Panc1 (cell line): ENCODE results near the gene TUBA3C. TPM values are rescaled to one million over a fixed set of nuclear protein-coding genes. Genes with fewer than 3 reads are reported as not detected.

ENCODE experiments used
- ATAC-seq: fragments of 200-7000 bp; cut with Tn5 transposase; 2 replicates; pipeline ENCODE4 v1.9.1; 2020; ENCODE audit warnings: mild to moderate bottlenecking, moderate library complexity
- BruUV-seq: library from RNA; stranded (reverse); fragments of 400-500 nt; replicated peaks from 2 replicates; lab custom pipeline; 2021; lab: Mats Ljungman, UMichigan
- CTCF ChIA-PET: fragments of 300-600 bp; sonication (Branson Sonifier 250); formaldehyde crosslinking; loops from one replicate; lab custom pipeline; 2022; ENCODE audit warnings: antibody characterized with exemption; lab: Charles Lee
- POLR2A ChIA-PET: fragments of 300-600 bp; sonication (Branson Sonifier 250); formaldehyde crosslinking; loops from one replicate; lab custom pipeline; 2022; ENCODE audit warnings: antibody characterized with exemption; lab: Charles Lee
- DNase-seq: peaks from one replicate; pipeline ENCODE4 v3.0.0-alpha.2; 2010; ENCODE audit warnings: low read depth, low spot score
- H3K27ac ChIP-seq: 2 replicates; pipeline ENCODE4 v1.5.1; 2011; ENCODE audit warnings: mild to moderate bottlenecking, low read length, inconsistent platforms
- H3K27me3 ChIP-seq: fragments of 200-500 bp; sonication (Bioruptor generic); 2 replicates; pipeline ENCODE4 v1.6.0; 2014; ENCODE audit warnings: low read length, inconsistent platforms; ENCODE audit not compliant: control insufficient read depth, insufficient read depth
- H3K36me3 ChIP-seq: fragments of 200-500 bp; sonication (Bioruptor generic); 2 replicates; pipeline ENCODE4 v1.5.1; 2014; ENCODE audit warnings: inconsistent platforms, mild to moderate bottlenecking, low read length, moderate library complexity; ENCODE audit not compliant: control insufficient read depth, insufficient read depth
- H3K4me1 ChIP-seq: 2 replicates; pipeline ENCODE4 v1.5.1; 2011; ENCODE audit warnings: inconsistent platforms, mild to moderate bottlenecking, low read length, moderate library complexity; ENCODE audit not compliant: control insufficient read depth, insufficient read depth
- H3K4me3 ChIP-seq, 2 experiments: 2 replicates each; pipeline ENCODE4 v1.5.1; 2011 to 2012; ENCODE audit warnings: low read depth in 2 of 2, low read length in 2 of 2, mild to moderate bottlenecking in 2 of 2, inconsistent platforms in 1 of 2, moderate library complexity in 1 of 2
- H3K9me3 ChIP-seq: fragments of 200-500 bp; sonication (Bioruptor generic); 2 replicates; pipeline ENCODE4 v1.5.1; 2014; ENCODE audit warnings: low read depth, mild to moderate bottlenecking, inconsistent platforms, low read length, moderate library complexity; ENCODE audit not compliant: control insufficient read depth, insufficient read depth
- POLR2AphosphoS5 ChIP-seq: IDR thresholded peaks from 2 replicates; pipeline ENCODE4 v1.6.1; 2012; ENCODE audit warnings: mild to moderate bottlenecking, low read depth, low read length, moderate library complexity
- SIN3A ChIP-seq: IDR thresholded peaks from 2 replicates; pipeline ENCODE4 v1.6.1; 2012; ENCODE audit warnings: low read depth, mild to moderate bottlenecking, low read length, moderate library complexity, borderline replicate concordance; ENCODE audit not compliant: insufficient read depth
- TCF7L2 ChIP-seq: IDR thresholded peaks from 2 replicates; pipeline ENCODE4 v1.6.1; 2011; ENCODE audit warnings: mild to moderate bottlenecking, low read depth, low read length, inconsistent platforms
- in situ Hi-C: cut with HindIII; loops from 2 replicates; pipeline ENCODE4 v1.10.0; 2016; ENCODE audit warnings: low sequenced_read_pairs, low pct_unique_long_range_greater_than_20kb
- intact Hi-C: fragments of 100-400 bp; cut with micrococcal nuclease; formaldehyde crosslinking; loops from one replicate; pipeline ENCODE4 v1.10.0; 2022; ENCODE audit not compliant: unreplicated experiment
- total RNA-seq: library from RNA; stranded (reverse); gene quantifications from one replicate; pipeline ENCODE4 v1.2.1, GENCODE V29; 2021; ENCODE audit not compliant: unreplicated experiment
- TF ChIP-seq, protein P1 (sequence below): fragments of 450-650 bp; IDR thresholded peaks from 2 replicates; pipeline ENCODE4 v1.5.1; 2017; ENCODE audit warnings: mild to moderate bottlenecking
- TF ChIP-seq, protein P2 (sequence below), 2 experiments: IDR thresholded peaks; 2 replicates each; pipeline ENCODE4 v1.6.1; 2011 to 2012; ENCODE audit warnings: low read depth in 2 of 2, control low read depth in 1 of 2, low read length in 1 of 2, mild to moderate bottlenecking in 1 of 2, moderate library complexity in 1 of 2; ENCODE audit not compliant: insufficient read depth in 1 of 2

Gene TUBA3C
- total RNA-seq, 1 experiment from 2014 or later: not detected

DNA sequence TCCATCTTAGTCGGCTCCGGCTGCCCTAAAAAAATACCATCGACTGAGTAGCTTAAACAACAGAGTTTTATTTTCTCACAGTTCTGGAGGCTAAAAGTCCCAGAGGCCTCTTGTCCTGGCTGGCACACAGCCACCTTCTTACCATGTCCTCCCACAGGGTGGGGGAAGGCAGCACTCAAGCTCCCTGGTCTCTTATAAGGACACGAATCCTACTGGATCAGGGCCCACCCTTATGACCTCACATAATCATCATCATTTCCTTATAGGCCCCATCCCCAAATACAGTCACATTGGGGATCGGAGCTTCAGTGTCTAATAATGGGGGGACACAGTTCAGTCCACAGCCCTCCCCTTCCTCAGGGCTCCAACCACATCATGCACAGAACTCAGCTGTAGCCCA lies 2.6 kb upstream of the TUBA3C start:
- ATAC-seq (no peak), DNase-seq (no peak)
- no TSS peak for BruUV-seq
- ChIA-PET CTCF (no interaction called here), POLR2A (no interaction called here)
- TF ChIP-seq, protein P1, sequence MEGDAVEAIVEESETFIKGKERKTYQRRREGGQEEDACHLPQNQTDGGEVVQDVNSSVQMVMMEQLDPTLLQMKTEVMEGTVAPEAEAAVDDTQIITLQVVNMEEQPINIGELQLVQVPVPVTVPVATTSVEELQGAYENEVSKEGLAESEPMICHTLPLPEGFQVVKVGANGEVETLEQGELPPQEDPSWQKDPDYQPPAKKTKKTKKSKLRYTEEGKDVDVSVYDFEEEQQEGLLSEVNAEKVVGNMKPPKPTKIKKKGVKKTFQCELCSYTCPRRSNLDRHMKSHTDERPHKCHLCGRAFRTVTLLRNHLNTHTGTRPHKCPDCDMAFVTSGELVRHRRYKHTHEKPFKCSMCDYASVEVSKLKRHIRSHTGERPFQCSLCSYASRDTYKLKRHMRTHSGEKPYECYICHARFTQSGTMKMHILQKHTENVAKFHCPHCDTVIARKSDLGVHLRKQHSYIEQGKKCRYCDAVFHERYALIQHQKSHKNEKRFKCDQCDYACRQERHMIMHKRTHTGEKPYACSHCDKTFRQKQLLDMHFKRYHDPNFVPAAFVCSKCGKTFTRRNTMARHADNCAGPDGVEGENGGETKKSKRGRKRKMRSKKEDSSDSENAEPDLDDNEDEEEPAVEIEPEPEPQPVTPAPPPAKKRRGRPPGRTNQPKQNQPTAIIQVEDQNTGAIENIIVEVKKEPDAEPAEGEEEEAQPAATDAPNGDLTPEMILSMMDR: no peak
- TF ChIP-seq TCF7L2 (no peak), POLR2AphosphoS5 (no peak), SIN3A (no peak)
- TF ChIP-seq, protein P2, sequence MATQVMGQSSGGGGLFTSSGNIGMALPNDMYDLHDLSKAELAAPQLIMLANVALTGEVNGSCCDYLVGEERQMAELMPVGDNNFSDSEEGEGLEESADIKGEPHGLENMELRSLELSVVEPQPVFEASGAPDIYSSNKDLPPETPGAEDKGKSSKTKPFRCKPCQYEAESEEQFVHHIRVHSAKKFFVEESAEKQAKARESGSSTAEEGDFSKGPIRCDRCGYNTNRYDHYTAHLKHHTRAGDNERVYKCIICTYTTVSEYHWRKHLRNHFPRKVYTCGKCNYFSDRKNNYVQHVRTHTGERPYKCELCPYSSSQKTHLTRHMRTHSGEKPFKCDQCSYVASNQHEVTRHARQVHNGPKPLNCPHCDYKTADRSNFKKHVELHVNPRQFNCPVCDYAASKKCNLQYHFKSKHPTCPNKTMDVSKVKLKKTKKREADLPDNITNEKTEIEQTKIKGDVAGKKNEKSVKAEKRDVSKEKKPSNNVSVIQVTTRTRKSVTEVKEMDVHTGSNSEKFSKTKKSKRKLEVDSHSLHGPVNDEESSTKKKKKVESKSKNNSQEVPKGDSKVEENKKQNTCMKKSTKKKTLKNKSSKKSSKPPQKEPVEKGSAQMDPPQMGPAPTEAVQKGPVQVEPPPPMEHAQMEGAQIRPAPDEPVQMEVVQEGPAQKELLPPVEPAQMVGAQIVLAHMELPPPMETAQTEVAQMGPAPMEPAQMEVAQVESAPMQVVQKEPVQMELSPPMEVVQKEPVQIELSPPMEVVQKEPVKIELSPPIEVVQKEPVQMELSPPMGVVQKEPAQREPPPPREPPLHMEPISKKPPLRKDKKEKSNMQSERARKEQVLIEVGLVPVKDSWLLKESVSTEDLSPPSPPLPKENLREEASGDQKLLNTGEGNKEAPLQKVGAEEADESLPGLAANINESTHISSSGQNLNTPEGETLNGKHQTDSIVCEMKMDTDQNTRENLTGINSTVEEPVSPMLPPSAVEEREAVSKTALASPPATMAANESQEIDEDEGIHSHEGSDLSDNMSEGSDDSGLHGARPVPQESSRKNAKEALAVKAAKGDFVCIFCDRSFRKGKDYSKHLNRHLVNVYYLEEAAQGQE (IDR thresholded peaks at IDR 0.05; ENCODE audit: insufficient read depth in 1 of 2, low read depth in 2 of 2, low read length in 1 of 2): no peak
- intact Hi-C loops (no loop called here), in situ Hi-C loops (no loop called here)
- no peaks in the 10 kb centered on the region for H3K36me3 ChIP-seq
- no peaks in the 10 kb centered on the region for H3K27me3 ChIP-seq
- H3K27ac ChIP-seq: no peak overlapping the region
- no peaks in the 10 kb centered on the region for H3K9me3 ChIP-seq
- H3K4me3 ChIP-seq: no peak overlapping the region
- no peaks in the 10 kb centered on the region for H3K4me1 ChIP-seq

DNA sequence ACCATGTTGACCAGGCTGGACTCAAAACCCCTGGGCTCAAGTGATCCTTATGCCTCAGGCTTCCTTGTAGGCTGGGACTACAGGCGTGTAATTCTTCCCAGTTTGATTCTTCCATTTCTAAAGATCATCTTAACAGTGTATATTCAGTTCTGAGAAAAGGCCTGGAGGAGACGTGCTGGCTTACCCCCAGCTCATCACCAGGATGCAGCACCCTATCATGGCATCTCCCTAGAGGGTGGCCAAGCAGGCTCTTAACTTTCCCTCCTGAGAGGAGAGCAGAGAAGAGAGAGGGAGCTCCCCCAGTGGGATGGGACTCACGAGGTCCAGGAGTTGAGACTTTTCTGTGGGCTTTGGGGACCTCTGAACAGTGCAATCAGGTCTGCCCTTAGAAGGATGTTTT lies 2.1 kb upstream of the TUBA3C start:
- ATAC-seq: no peak
- DNase-seq: no peak
- H3K36me3 ChIP-seq: no peaks in the 10 kb centered on the region
- no peaks in the 10 kb centered on the region for H3K27me3 ChIP-seq
- POLR2A ChIA-PET: no interaction called here
- intact Hi-C loops (no loop called here), in situ Hi-C loops (no loop called here)
- H3K9me3 ChIP-seq: no peaks in the 10 kb centered on the region
- CTCF ChIA-PET: no interaction called here
- H3K4me3 ChIP-seq: no peak overlapping the region
- no TSS peak for BruUV-seq
- no peaks in the 10 kb centered on the region for H3K4me1 ChIP-seq
- TF ChIP-seq, protein P2 (IDR thresholded peaks at IDR 0.05; ENCODE audit: insufficient read depth in 1 of 2, low read depth in 2 of 2, low read length in 1 of 2): no peak
- TF ChIP-seq, protein P1: no peak
- TF ChIP-seq SIN3A (no peak), TCF7L2 (no peak)
- H3K27ac ChIP-seq: no peak overlapping the region
